HEK293 (cell line): ENCODE measurements around the gene ZBTB21.

Experiments used
- CTCF ChIA-PET: fragments of 350-600 bp; formaldehyde crosslinking; extraction: SDS; loops from one replicate; lab custom pipeline; 2021; ENCODE audit warnings: antibody characterized with exemption; lab: Yijun Ruan, JAX
- POLR2A ChIA-PET: fragments of 300-600 bp; formaldehyde crosslinking; extraction: SDS; loops from one replicate; lab custom pipeline; 2020; ENCODE audit warnings: antibody characterized with exemption, inconsistent platforms; lab: Yijun Ruan, JAX
- H3K27ac ChIP-seq: fragments of 200-500 bp; sonication (Bioruptor generic); 2 replicates; pipeline ENCODE4 v1.5.1; 2014; ENCODE audit warnings: low read depth, low read length, control low read depth, inconsistent platforms; ENCODE audit errors: extremely low read depth
- H3K36me3 ChIP-seq, 2 experiments: fragments of 200-500 bp in 1 of 2; sonication (Bioruptor generic) in 1 of 2; 1 replicate in 1 of 2; 2 replicates in 1 of 2; pipeline ENCODE4 v1.5.1; 2014 to 2017; ENCODE audit warnings: inconsistent platforms in 2 of 2, low read length in 2 of 2; ENCODE audit not compliant: control insufficient read depth in 2 of 2, insufficient read depth in 1 of 2
- H3K4me1 ChIP-seq: fragments of 200-500 bp; sonication (Bioruptor generic); 2 replicates; pipeline ENCODE4 v1.5.1; 2014; ENCODE audit warnings: mild to moderate bottlenecking, low read length, inconsistent platforms; ENCODE audit not compliant: control insufficient read depth, insufficient read depth
- H3K4me3 ChIP-seq: 2 replicates; pipeline ENCODE4 v1.5.1; 2011; ENCODE audit warnings: low read depth, mild to moderate bottlenecking, control low read depth, low read length, moderate library complexity
- H3K9me3 ChIP-seq: fragments of 200-500 bp; sonication (Bioruptor generic); 2 replicates; pipeline ENCODE4 v1.5.1; 2014; ENCODE audit warnings: low read depth, low read length, inconsistent platforms; ENCODE audit not compliant: control insufficient read depth, insufficient read depth
- ELK4 ChIP-seq: IDR thresholded peaks from 2 replicates; pipeline ENCODE4 v1.6.1; 2011; ENCODE audit warnings: mild to moderate bottlenecking, low read depth, low read length, borderline replicate concordance
- GLIS1 ChIP-seq: fragments of 450-650 bp; formaldehyde crosslinking; IDR thresholded peaks from 2 replicates; pipeline ENCODE4 v1.5.1; 2016; ENCODE audit warnings: missing biosample characterization, missing genetic modification characterization
- KLF17 ChIP-seq: fragments of 450-650 bp; formaldehyde crosslinking; IDR thresholded peaks from 2 replicates; pipeline ENCODE4 v1.5.1; 2016; ENCODE audit warnings: missing biosample characterization, missing genetic modification characterization
- MZF1 ChIP-seq: fragments of 450-650 bp; formaldehyde crosslinking; IDR thresholded peaks from 2 replicates; pipeline ENCODE4 v1.5.1; 2017; ENCODE audit warnings: missing biosample characterization, missing genetic modification characterization, borderline replicate concordance
- PATZ1 ChIP-seq: fragments of 450-650 bp; formaldehyde crosslinking; IDR thresholded peaks from 2 replicates; pipeline ENCODE4 v1.5.1; 2016; ENCODE audit warnings: missing biosample characterization, missing genetic modification characterization
- RBAK ChIP-seq: fragments of 450-650 bp; formaldehyde crosslinking; IDR thresholded peaks from 2 replicates; pipeline ENCODE4 v1.5.1; 2016; ENCODE audit warnings: missing biosample characterization, missing genetic modification characterization
- WT1 ChIP-seq: fragments of 450-650 bp; formaldehyde crosslinking; IDR thresholded peaks from 2 replicates; pipeline ENCODE4 v1.5.1; 2016; ENCODE audit warnings: missing biosample characterization, missing genetic modification characterization
- YY2 ChIP-seq: fragments of 450-650 bp; formaldehyde crosslinking; IDR thresholded peaks from 2 replicates; pipeline ENCODE4 v1.5.1; 2016; ENCODE audit warnings: missing biosample characterization, missing genetic modification characterization
- ZFP3 ChIP-seq: fragments of 450-650 bp; formaldehyde crosslinking; IDR thresholded peaks from 2 replicates; pipeline ENCODE4 v1.5.1; 2016; ENCODE audit warnings: low read depth, missing biosample characterization, missing genetic modification characterization
- ZIC2 ChIP-seq: fragments of 450-650 bp; formaldehyde crosslinking; IDR thresholded peaks from 2 replicates; pipeline ENCODE4 v1.5.1; 2016; ENCODE audit warnings: missing biosample characterization, missing genetic modification characterization
- ZNF184 ChIP-seq: fragments of 450-650 bp; IDR thresholded peaks from 2 replicates; pipeline ENCODE4 v1.5.1; 2018; ENCODE audit warnings: missing biosample characterization, mild to moderate bottlenecking, missing genetic modification characterization
- ZNF2 ChIP-seq: fragments of 450-650 bp; formaldehyde crosslinking; IDR thresholded peaks from 2 replicates; pipeline ENCODE4 v1.5.1; 2016; ENCODE audit warnings: missing biosample characterization, missing genetic modification characterization
- ZNF24 ChIP-seq: fragments of 450-650 bp; formaldehyde crosslinking; IDR thresholded peaks from 2 replicates; pipeline ENCODE4 v1.5.1; 2016; ENCODE audit warnings: missing biosample characterization, missing genetic modification characterization
- ZNF302 ChIP-seq: fragments of 450-650 bp; formaldehyde crosslinking; IDR thresholded peaks from 2 replicates; pipeline ENCODE4 v1.5.1; 2016; ENCODE audit warnings: missing biosample characterization, missing genetic modification characterization, low read depth
- ZNF529 ChIP-seq: fragments of 450-650 bp; formaldehyde crosslinking; IDR thresholded peaks from 2 replicates; pipeline ENCODE4 v1.5.1; 2017; ENCODE audit warnings: missing genetic modification characterization, missing biosample characterization; ENCODE audit not compliant: insufficient replicate concordance
- ZNF571 ChIP-seq: fragments of 450-650 bp; formaldehyde crosslinking; IDR thresholded peaks from 2 replicates; pipeline ENCODE4 v1.5.0; 2017; ENCODE audit warnings: missing biosample characterization, missing genetic modification characterization
- ZNF610 ChIP-seq: fragments of 450-650 bp; formaldehyde crosslinking; IDR thresholded peaks from 2 replicates; pipeline ENCODE4 v1.5.1; 2016; ENCODE audit warnings: missing biosample characterization, missing genetic modification characterization, borderline replicate concordance
- ZSCAN30 ChIP-seq: fragments of 450-650 bp; IDR thresholded peaks from 2 replicates; pipeline ENCODE4 v1.5.1; 2018; ENCODE audit warnings: missing biosample characterization, mild to moderate bottlenecking, missing genetic modification characterization, moderate library complexity
- ZSCAN5A ChIP-seq: fragments of 450-650 bp; formaldehyde crosslinking; IDR thresholded peaks from 2 replicates; pipeline ENCODE4 v1.5.1; 2016; ENCODE audit warnings: missing biosample characterization, missing genetic modification characterization

ZBTB21 gene

DNA sequence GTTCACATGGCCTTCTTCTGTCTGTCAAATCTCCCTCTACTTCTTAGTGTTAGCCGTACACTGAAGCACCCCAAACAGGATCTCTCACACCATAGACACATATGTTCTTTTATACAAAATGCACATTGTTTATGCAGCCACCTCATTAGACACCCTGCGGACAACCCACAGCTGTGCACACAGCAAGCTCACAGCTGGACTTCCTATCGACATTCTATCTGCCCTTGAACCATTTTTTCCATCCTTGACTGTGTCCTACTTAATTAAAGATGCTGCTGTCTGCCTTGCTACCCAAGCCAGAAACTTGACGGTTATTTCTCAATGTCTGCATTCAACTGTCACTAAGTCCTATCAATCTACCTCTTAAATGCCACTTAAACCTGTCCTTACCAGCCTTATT lies 3.2 kb upstream of the ZBTB21 start:
- H3K9me3 ChIP-seq = no peaks in the 10 kb centered on the region
- CTCF ChIA-PET = interaction anchor here (0.6 to 3.0 kb wide), 2 partner anchors 94 to 102 kb away, joined by 4 to 8 read pairs; no protein-coding TSS in a partner anchor
- POLR2A ChIA-PET = no interaction called here
- H3K27ac ChIP-seq = no peak overlapping the region
- no peak overlapping the region for H3K4me3 ChIP-seq
- H3K36me3 ChIP-seq = peaks cover 0 to under 1% of the 10 kb centered on the region in 2 experiments; a peak in 1 of 3 replicates
- H3K4me1 ChIP-seq = no peaks in the 10 kb centered on the region
- TF ChIP-seq ZIC2 (tag by site-specific recombination) = peak; percentile 89
- TF ChIP-seq ELK4 = no peak

DNA sequence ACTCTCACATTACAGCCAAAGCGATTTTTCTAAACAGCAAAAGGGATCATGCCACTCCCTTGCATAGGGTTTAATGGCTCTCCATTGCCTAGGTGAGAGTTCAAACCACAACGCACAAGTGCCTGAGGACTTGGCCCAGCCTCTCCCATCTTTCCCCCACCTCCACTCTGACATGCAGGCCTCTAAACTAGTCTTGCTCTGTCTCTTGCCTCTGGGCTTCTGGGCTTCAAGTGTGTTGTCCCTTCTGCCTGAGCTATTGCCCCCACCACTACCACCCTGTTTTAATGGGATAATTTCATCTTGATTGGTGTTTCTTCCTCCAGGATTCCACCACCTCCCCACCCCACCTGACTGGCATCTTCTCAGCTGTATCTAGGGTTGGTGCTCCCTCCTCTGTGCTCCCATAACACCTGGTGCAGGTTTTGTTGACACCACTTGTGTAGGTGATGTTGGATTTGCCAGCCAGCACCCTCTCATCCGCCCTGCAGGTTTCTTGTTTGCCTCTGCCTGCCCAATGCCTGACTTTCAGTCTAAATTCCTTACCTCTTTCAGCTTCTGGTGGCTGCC lies 2.7 kb upstream of the ZBTB21 start:
- Histone ChIP-seq H3K4me1 (no peaks in the 10 kb centered on the region), H3K36me3 (peaks cover 2 to 6% of the 10 kb centered on the region in 2 experiments; a peak in 2 of 3 replicates), H3K4me3 (no peak overlapping the region), H3K27ac (no peak overlapping the region), H3K9me3 (no peaks in the 10 kb centered on the region)
- TF ChIP-seq WT1 (tag by site-specific recombination) (peak; percentile 33; the same call in 1 of the 2 replicates), ZNF302 (tag by site-specific recombination) (no peak)
- CTCF ChIA-PET = interaction anchor here (3.0 kb wide), 1 partner anchor 95 kb away, joined by 8 read pairs; no protein-coding TSS in a partner anchor
- POLR2A ChIA-PET = no interaction called here

- CTCF ChIA-PET = interaction anchor here (1.1 to 3.0 kb wide), 3 partner anchors 8 to 105 kb away, joined by 3 to 8 read pairs (median 4); no protein-coding TSS in a partner anchor
- Histone ChIP-seq H3K4me3 (no peak overlapping the region), H3K27ac (no peak overlapping the region), H3K4me1 (no peaks in the 10 kb centered on the region), H3K36me3 (peaks cover 6% of the 10 kb centered on the region in 2 experiments; a peak in 2 of 3 replicates), H3K9me3 (no peaks in the 10 kb centered on the region)
- TF ChIP-seq KLF17 (tag by site-specific recombination) = peak; percentile 42; the same call in 1 of the 2 replicates
- no peak for TF ChIP-seq ZFP3 (tag by site-specific recombination)
- POLR2A ChIA-PET = no interaction called here
These were observed 2.2 kb upstream of the ZBTB21 start for GRCh38 chr21:42012344-42012743.

- Histone ChIP-seq H3K36me3 (peaks cover 6 to 12% of the 10 kb centered on the region in 2 experiments; a peak in 2 of 3 replicates), H3K4me1 (no peaks in the 10 kb centered on the region), H3K27ac (peak overlapping the region; percentile 94), H3K9me3 (no peaks in the 10 kb centered on the region), H3K4me3 (peak overlapping the region; percentile 57)
- CTCF ChIA-PET = interaction anchor here (0.6 to 3.0 kb wide), 6 partner anchors 10 to 1421 kb away, joined by 3 to 8 read pairs (median 4); no protein-coding TSS in a partner anchor
- POLR2A ChIA-PET = interaction anchor here (1.4 kb wide), 1 partner anchor 130 kb away, joined by 4 read pairs; no protein-coding TSS in a partner anchor
- TF ChIP-seq ZSCAN30 (tag by site-specific recombination) (peak; percentile 21; the same call in 1 of the 2 replicates), ZNF571 (tag by site-specific recombination) (no peak), RBAK (tag by site-specific recombination) (no peak), ZNF24 (no peak), ZSCAN5A (tag by site-specific recombination) (peak; percentile 61; the same call in 1 of the 2 replicates), MZF1 (peak; percentile 52; the same call in 1 of the 2 replicates), PATZ1 (tag by site-specific recombination) (peak; percentile 11; the same call in 1 of the 2 replicates), YY2 (tag by site-specific recombination) (no peak), ZNF529 (tag by site-specific recombination) (no peak), ZNF2 (no peak), ZNF184 (tag by site-specific recombination) (no peak; the same call in 1 of the 2 replicates), ZNF610 (tag by site-specific recombination) (no peak), GLIS1 (tag by site-specific recombination) (peak; percentile 60)
These were observed 641 bp upstream of the ZBTB21 start for GRCh38 chr21:42010507-42011495.
